ENCODE measurements around the gene RAPGEF3.

The RAPGEF3 gene

DNA sequence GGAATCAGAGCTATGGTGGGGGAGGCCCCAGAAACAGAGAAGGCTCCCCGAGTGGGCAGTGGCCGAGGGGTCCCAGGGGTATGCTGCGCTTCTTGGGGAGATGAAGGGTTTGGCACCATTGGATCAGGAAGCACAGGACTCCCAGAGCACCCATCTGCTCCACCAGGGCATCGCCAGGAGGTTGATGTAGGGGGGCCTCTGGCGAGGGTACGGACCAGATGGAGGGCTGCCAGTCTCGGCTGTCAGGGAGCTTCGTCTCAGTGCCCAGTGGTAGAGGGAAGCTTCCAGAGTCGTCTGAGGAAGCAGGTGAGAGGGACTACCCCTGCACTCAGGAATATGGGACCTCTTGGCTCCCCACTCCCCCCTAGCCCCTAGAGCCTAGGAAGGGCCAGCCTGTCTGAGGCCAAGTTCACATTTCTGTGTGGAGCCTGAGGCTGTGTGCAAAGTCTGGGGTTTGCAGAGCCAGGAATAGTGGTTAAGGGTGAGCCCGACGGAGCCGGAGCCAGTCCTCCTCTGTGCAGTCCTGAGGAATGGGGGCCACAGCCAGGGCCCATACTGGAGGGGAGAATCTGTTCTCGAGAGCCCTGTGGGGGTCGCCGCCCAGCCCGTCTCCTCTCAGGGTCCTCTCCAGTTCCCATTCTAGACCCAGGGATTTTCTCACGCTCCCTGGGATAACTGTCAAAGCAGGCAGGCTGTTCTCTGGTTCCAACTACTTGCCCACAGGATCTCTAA, 24.5 kb upstream of the RAPGEF3 start:
- ChIA-PET POLR2A (no interaction called here), CTCF (interaction anchor here (0.6 to 19.6 kb wide), 5 partner anchors 15 to 67 kb away, joined by 4 to 784 read pairs (median 181); no protein-coding TSS in a partner anchor)
- Histone ChIP-seq H3K27ac (ENCODE audit: extremely low read depth, low read depth, low read length) (no peak overlapping the region), H3K9me3 (ENCODE audit: control insufficient read depth, insufficient read depth, low read depth, low read length) (no peaks in the 10 kb centered on the region), H3K4me1 (ENCODE audit: control insufficient read depth, insufficient read depth, low read length) (no peaks in the 10 kb centered on the region), H3K36me3 (ENCODE audit: control insufficient read depth in 2 of 2, insufficient read depth in 1 of 2, low read length in 2 of 2) (peaks cover 3 to 70% of the 10 kb centered on the region in 2 experiments; a peak in 2 of 3 replicates), H3K4me3 (ENCODE audit: low read depth, low read length) (no peak overlapping the region)
- TF ChIP-seq ZNF473 (tag by site-specific recombination; IDR thresholded peaks at IDR 0.05) (no peak), ZBTB48 (tag by site-specific recombination; IDR thresholded peaks at IDR 0.05) (peak; percentile 98)

DNA sequence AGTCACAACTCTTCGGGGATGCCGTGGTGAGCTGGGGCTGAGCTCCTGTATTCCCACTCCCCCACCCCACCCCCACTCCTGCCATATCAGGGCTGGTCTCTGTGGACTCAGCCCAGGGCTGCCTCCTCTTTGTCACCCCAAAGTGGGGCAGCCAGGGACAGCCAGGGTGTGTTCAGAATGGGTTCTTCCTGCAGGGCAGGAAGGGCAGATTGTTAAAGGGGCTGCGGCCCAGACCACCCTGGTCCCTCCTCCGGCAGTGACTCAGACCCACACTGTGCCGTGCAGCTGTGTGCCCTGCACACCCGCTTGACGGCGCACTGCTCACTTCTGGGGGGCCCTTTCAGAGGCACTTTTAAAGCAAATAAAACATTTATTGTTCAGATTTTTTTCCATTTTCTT, 23.7 kb upstream of the RAPGEF3 start:
- Histone ChIP-seq H3K27ac (ENCODE audit: extremely low read depth, low read depth, low read length) (no peak overlapping the region), H3K9me3 (ENCODE audit: control insufficient read depth, insufficient read depth, low read depth, low read length) (no peaks in the 10 kb centered on the region), H3K4me1 (ENCODE audit: control insufficient read depth, insufficient read depth, low read length) (no peaks in the 10 kb centered on the region), H3K4me3 (ENCODE audit: low read depth, low read length) (no peak overlapping the region), H3K36me3 (ENCODE audit: control insufficient read depth in 2 of 2, insufficient read depth in 1 of 2, low read length in 2 of 2) (peaks cover 3 to 62% of the 10 kb centered on the region in 2 experiments; a peak in 2 of 3 replicates)
- TF ChIP-seq OSR2 (tag by site-specific recombination; IDR thresholded peaks at IDR 0.05) (no peak), ZNF626 (tag by site-specific recombination; IDR thresholded peaks at IDR 0.05) (no peak), ZNF19 (tag by site-specific recombination; IDR thresholded peaks at IDR 0.05; ENCODE audit: low read depth) (no peak), ZNF174 (tag by site-specific recombination; IDR thresholded peaks at IDR 0.05) (no peak), ZNF548 (tag by site-specific recombination; IDR thresholded peaks at IDR 0.05) (no peak), ZNF549 (tag by site-specific recombination; IDR thresholded peaks at IDR 0.05) (no peak)
- TF ChIP-seq, protein P1, sequence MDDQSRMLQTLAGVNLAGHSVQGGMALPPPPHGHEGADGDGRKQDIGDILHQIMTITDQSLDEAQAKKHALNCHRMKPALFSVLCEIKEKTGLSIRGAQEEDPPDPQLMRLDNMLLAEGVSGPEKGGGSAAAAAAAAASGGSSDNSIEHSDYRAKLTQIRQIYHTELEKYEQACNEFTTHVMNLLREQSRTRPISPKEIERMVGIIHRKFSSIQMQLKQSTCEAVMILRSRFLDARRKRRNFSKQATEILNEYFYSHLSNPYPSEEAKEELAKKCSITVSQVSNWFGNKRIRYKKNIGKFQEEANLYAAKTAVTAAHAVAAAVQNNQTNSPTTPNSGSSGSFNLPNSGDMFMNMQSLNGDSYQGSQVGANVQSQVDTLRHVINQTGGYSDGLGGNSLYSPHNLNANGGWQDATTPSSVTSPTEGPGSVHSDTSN (CRISPR knock-in tag; IDR thresholded peaks at IDR 0.05) = no peak
- ChIA-PET POLR2A (interaction anchor here (1.1 to 1.4 kb wide), 4 partner anchors 46 to 65 kb away, joined by 3 to 10 read pairs (median 6); no protein-coding TSS in a partner anchor), CTCF (interaction anchor here (0.6 to 19.6 kb wide), 7 partner anchors 14 to 130 kb away, joined by 3 to 784 read pairs (median 102); no protein-coding TSS in a partner anchor)

DNA sequence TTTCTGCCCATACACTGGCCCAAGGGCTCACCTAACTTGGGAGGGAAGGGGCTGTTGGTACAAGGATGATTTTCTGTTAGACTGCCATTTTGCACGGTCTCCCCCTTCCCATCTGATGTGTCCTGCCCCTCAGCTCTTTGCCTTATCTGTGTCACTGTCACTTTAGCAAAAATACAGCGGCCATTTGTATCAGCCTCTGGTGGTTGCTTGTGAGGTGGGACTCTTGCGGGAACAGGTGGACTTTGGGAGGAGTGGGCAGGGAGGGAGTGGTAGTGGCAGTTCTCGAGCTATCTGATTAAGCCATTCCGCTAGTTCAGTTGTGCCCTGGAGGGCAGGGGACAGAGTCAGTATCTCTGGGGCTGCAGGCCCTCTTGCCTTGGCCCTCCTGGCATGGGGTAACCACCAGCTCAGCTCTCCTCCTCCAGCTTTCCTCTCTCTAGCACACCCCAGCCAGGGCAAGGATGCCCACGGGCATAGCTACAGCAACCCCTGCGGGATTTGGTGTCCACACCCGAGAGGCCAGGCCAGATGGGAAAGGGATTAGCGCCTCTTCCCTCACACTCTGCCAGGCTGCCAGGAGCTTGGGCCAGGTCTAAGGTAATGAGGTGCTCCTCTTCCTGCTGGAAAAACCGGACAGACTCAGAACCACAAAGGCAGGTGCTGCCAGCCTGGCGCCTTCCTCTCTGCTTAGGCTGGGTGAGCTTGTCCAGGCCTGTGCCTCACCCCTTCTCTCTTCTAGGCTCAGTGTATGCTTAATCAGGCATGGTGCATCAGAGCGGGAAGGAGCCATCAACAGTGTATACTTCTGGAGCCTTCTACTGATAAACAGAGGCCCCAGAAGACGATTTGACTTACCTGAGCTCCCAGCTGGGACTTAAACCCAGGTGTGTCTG, 23.0 kb upstream of the RAPGEF3 start:
- no peak for TF ChIP-seq ZNF658 (tag by site-specific recombination; IDR thresholded peaks at IDR 0.05)
- TF ChIP-seq ZBTB20 (tag by site-specific recombination; IDR thresholded peaks at IDR 0.05) = no peak
- no peak for TF ChIP-seq ZXDB (tag by site-specific recombination; IDR thresholded peaks at IDR 0.05)
- no peak for TF ChIP-seq SP2 (tag by site-specific recombination; IDR thresholded peaks at IDR 0.05)
- 0 out of 2 replicates have a peak, but pooled peaks have one; percentile 34 for TF ChIP-seq ZNF10 (tag by site-specific recombination; IDR thresholded peaks at IDR 0.05)
- no peak for TF ChIP-seq ZNF274 (IDR thresholded peaks at IDR 0.05; ENCODE audit: low read length)
- no peak for TF ChIP-seq ZNF274 (tag by site-specific recombination; IDR thresholded peaks at IDR 0.05; ENCODE audit: borderline replicate concordance)
- 0 out of 2 replicates have a peak, but pooled peaks have one; percentile 11 for TF ChIP-seq PRDM1 (tag by site-specific recombination; IDR thresholded peaks at IDR 0.05)
- TF ChIP-seq KLF9 (tag by site-specific recombination; IDR thresholded peaks at IDR 0.05; ENCODE audit: low read depth) = no peak
- TF ChIP-seq, protein P1 (CRISPR knock-in tag; IDR thresholded peaks at IDR 0.05) = no peak
- no peak for TF ChIP-seq ZNF324 (tag by site-specific recombination; IDR thresholded peaks at IDR 0.05)
- TF ChIP-seq, protein P2, sequence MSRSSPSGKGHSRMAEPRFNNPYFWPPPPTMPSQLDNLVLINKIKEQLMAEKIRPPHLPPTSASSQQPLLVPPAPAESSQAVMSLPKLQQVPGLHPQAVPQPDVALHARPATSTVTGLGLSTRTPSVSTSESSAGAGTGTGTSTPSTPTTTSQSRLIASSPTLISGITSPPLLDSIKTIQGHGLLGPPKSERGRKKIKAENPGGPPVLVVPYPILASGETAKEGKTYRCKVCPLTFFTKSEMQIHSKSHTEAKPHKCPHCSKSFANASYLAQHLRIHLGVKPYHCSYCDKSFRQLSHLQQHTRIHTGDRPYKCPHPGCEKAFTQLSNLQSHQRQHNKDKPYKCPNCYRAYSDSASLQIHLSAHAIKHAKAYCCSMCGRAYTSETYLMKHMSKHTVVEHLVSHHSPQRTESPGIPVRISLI (tag by site-specific recombination; IDR thresholded peaks at IDR 0.05) = no peak
- H3K4me3 ChIP-seq (ENCODE audit: low read depth, low read length) = no peak overlapping the region
- CTCF ChIA-PET = interaction anchor here (0.6 to 19.6 kb wide), 9 partner anchors 13 to 408 kb away, joined by 3 to 784 read pairs (median 4); no protein-coding TSS in a partner anchor
- peaks cover 3 to 55% of the 10 kb centered on the region in 2 experiments; a peak in 2 of 3 replicates for H3K36me3 ChIP-seq (ENCODE audit: control insufficient read depth in 2 of 2, insufficient read depth in 1 of 2, low read length in 2 of 2)
- POLR2A ChIA-PET = interaction anchor here (0.6 to 1.4 kb wide), 7 partner anchors 10 to 101 kb away, joined by 3 to 10 read pairs (median 4); no protein-coding TSS in a partner anchor
- H3K4me1 ChIP-seq (ENCODE audit: control insufficient read depth, insufficient read depth, low read length) = no peaks in the 10 kb centered on the region
- H3K9me3 ChIP-seq (ENCODE audit: control insufficient read depth, insufficient read depth, low read depth, low read length) = no peaks in the 10 kb centered on the region
- H3K27ac ChIP-seq (ENCODE audit: extremely low read depth, low read depth, low read length) = no peak overlapping the region
